ENCODE measurements around the gene VTI1A. TPM values are rescaled to one million over a fixed set of nuclear protein-coding genes. Genes with fewer than 3 reads are reported as not detected.
A peak's percentile ranks its signal among the peaks of the same experiment; 100 is the strongest.

The VTI1A gene
- polyA plus RNA-seq, 1 donor, result 26.2 TPM

DNA sequence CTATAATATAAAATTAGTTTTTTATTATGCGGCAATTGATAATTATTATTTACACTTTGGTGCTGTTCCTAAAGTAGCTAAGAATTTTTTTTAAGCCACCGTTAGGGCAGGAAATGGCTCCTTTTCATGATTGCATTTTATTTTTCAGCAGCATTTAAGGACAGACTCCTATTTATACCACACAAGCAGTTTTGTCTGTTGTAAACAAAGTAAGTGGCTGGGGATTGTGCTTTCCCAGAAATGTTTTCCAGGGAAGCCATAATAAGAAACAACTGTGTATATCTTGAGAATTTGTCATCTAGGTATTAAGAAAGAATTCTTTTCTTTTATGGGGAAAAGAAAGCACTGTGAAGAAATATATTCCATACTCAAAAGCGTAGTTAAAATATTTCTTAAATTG is 232.0 kb downstream of the VTI1A start:
- no peak for DNase-seq

- DNase-seq, result no peak
Observed at GRCh38 chr10:112679392-112679791, 232.4 kb downstream of the VTI1A start.

- no peak for DNase-seq
Observed at GRCh38 chr10:112680586-112680985, 233.6 kb downstream of the VTI1A start.

DNA sequence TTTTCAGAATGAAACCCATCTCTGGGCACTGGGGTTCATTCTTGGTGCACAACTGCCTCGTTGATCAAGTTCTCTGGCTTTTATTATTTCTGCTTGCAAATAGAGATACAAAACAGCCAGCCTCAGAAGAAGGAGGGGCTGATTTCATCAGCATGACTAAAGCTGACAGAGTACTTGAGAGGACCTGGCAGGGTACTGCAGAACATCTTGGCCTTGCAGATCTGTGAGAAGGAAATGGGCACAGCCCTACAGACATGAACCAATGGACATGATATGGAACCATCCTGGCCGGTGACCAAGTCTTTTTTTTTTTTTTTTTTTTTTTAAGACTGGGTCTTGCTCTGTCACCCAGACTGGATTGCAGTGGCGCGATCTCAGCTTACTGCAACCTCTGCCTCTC is 240.6 kb downstream of the VTI1A start:
- DNase-seq, result no peak

DNA sequence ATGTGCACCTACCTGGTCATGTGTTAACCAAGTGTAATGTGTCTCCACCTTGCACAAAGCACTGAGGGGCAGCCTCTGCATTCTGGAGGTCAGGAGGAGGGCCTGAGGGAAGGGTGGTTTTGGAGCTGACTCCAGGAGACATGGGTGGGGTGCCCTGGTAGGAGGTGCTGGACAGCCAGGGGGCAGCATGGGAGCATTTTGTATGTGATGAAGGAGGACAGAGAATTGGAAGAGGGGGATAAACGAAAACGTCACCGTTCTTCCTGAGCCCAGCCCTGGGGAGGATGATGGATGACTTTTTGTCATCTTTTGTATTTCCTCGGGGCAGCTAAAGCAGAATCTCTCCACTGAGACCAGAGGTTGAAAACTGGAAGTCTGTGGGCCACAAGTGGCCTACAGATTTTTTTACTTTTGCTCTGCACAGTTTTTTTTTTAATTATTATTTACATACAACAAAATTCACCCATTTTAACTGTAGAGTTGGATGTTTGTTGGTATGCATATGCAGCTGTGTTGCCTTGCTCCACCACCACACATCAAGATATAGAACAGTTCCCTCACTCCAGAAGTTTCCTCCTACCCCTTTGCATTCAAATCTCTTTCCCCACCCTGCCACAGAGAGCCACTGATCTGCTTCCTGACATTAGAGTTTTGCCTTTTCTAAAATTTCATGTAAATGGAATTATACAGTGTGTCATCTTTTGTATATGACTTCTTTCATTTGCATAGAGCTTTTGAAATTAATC is 242.5 kb downstream of the VTI1A start:
- peak; percentile 19 for DNase-seq

- no peak for DNase-seq
Observed at GRCh38 chr10:112695539-112695938, 248.5 kb downstream of the VTI1A start.

- DNase-seq, result no peak
Observed at GRCh38 chr10:112696592-112696991, 249.6 kb downstream of the VTI1A start.

GRCh38 chr10:112698133-112698817 is 251.3 kb downstream of the VTI1A start:
- no peak for DNase-seq

DNA sequence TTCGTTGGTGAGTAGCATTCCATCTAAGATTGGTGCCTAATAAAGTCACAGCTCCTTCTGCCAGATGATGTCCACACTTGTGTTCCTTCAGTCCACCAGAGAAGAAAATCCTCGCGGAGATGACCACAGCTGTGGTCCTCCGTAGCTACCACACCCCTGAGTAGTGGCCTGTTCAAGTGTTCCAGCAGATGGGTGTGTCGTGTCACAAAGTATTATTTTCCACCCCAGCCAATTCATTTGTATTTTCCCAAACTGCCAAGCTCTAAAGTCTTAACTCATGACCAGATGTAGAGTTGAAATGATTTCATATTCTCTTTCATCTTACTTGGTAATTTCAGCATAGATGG is 251.8 kb downstream of the VTI1A start:
- DNase-seq, result no peak

DNA sequence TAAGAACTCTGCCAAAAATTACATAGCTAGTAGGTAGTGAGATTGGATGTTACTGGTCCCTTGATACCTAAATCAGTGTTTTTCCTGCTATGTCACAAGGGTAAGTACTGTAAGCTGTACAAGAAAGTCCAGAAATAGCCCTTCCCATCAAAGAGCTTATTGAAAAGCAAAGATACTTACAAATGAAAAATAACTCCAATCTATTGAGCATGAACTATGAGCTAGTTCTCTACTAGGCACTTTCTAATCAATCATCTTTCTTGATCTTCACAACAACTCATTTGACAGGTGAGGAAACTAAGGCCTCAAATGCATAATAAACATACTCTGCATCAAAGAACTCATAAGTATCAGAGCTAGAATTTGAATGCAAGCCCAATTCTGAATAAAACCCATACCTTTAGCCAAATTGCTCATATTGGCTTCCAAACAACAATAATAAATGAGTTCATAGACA is 253.2 kb downstream of the VTI1A start:
- DNase-seq, result no peak

GRCh38 chr10:112701211-112701877 is 254.3 kb downstream of the VTI1A start:
- no peak for DNase-seq

DNA sequence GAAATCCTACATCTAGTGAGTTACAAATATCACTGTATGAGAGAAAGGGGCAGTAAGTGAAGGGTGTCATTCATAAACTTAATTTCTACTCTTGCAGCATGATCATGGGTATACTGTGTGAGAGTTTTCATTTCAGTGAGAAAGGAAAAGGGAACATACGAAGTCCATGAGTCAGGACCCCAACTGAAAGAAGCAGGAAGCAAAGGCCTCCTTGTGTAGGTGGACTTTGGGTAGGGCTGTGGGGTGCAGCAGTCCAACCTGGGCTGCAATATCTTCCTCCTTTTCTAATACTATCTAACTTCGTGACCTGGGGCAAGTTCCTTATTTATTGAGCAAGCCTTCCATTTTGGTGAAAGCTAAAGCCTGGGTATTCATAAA is 254.9 kb downstream of the VTI1A start:
- no peak for DNase-seq

GRCh38 chr10:112706577-112706976 is 259.6 kb downstream of the VTI1A start:
- DNase-seq, result no peak

DNA sequence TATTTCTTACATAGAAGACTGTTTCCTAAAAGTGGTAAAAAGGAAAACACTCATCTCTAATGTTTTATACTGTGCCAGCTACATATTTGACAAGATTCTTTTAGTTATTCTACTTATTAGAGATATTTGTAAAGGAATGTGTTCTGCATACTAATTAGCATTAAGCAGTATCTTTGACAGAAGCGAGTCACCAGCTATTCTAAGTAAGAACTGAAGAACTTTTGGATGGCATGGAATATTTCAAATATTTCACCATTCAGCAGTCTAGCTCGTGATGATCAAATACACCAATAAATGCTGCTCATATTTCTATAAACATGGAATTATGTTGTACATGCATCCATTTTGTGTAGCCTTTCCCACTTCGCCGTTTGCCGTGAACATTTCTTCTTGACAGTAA is 261.4 kb downstream of the VTI1A start:
- no peak for DNase-seq

DNA sequence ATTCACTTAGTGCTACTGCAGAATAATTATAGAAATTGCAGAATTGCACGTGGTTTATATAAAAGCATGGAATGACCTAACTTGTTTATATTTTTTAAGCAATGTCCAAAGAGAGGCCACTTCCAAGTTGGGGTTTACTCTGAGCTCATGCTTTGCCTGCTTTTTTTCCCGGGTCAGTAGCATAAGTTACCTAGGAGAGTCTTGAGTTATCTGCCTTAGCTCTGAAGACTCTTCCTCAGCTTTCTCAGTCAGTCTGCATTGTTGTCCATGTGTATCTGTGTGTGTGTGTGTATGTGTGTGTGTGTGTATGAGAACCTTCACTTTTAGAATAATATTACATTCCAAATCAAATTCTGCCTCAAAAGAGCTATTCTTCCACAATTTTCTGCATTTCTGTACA is 263.5 kb downstream of the VTI1A start:
- DNase-seq, result no peak

DNA sequence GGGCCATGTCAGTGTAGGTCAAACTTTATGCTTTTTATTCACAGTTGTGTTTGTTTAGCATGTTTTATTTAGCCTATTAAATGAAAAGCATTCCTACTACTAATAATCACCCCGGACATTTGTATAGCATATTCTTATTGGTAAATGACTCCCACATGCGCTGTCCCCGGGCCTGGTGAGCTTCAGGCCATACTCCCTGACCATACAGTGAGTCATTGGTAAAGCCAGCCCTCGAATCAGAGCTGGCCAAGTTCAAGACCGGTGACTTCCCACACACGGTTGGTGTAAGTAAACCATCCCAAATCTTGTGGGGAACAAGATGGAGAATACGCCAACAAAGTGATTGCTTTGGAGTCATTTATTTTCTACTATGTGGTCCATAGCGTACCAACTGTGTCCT is 264.4 kb downstream of the VTI1A start:
- no peak for DNase-seq

- DNase-seq, result no peak
Observed at GRCh38 chr10:112712536-112712935, 265.5 kb downstream of the VTI1A start.

DNA sequence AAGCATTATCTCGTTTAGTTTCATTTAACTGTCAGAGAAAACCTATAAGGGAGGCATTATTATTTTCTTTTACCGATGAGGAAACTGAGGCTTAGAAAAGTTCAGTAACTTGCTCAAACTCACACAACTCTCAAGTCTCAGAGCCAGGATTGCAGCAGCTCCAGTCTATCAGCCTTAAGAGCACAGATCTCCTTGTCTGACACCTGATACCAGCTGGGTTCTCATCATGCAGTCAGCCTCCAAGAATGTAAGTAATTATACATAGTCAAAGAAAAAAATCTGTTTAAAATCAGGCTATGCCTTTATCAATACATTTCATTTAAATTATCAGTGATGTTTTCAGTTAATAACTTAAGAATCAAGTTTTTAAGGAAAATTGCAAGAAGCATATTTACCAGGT is 266.4 kb downstream of the VTI1A start:
- no peak for DNase-seq

DNA sequence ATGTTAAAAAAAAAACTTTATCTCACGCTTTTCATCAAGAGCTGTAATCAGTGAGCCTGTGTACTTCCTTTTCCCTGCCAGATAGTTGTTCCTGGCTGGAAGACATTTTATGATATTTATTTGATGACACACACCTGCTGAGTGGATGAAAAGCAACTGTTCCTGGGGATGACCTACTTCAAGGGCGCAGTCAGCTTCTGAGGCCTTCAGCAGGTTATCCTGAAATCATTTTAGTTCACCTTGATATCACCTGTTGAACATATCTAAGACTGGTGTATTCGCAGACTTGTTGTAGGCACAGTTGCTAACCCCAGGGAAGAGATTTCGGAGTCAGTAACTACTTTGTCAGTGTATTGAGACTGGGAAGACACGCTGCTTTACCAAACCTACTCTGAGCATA is 268.6 kb downstream of the VTI1A start:
- DNase-seq, result no peak

GRCh38 chr10:112716076-112716475 is 269.1 kb downstream of the VTI1A start:
- no peak for DNase-seq

DNA sequence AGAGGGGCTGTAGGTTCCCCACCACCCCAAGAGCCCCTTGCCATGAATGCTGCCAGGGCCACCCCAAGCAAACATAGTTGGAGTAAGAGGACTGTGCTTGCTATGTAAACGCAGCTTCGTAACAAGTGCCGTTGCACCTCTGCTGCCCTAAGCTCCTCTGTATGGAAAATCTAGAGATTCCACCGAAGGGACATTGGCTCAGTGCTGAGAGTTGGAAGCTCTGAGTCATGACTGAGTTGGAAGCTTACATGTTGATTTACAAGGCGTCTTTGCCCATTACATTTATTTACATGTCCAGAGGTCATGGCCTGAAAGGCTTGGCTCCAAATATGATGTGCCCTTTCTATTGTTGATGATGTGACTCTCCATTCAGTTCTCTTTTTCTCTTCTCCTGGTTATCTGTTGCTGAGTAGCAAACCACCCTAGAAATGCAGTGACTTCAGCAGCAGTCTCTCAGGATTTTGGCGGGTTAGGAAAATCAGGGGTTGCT is 270.0 kb downstream of the VTI1A start:
- no peak for DNase-seq

DNA sequence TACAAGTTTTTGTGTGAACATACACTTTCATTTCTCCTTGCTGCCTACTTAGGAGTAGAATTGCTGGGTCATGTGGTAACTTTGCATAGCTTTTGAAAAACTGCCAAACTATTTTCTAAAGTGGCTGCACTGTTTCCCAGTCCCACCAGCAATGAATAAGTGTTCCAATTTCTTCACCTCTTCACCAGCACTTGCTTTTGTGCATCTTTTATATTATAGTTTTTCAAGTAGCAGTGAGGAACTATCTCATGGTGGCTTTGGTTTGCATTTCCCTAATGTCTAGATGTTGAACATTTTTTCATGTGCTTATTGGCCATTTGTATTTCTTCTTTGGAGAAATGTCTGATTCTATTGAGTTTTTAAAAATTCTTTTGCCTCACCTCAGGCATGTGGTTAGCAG is 273.2 kb downstream of the VTI1A start:
- no peak for DNase-seq

DNA sequence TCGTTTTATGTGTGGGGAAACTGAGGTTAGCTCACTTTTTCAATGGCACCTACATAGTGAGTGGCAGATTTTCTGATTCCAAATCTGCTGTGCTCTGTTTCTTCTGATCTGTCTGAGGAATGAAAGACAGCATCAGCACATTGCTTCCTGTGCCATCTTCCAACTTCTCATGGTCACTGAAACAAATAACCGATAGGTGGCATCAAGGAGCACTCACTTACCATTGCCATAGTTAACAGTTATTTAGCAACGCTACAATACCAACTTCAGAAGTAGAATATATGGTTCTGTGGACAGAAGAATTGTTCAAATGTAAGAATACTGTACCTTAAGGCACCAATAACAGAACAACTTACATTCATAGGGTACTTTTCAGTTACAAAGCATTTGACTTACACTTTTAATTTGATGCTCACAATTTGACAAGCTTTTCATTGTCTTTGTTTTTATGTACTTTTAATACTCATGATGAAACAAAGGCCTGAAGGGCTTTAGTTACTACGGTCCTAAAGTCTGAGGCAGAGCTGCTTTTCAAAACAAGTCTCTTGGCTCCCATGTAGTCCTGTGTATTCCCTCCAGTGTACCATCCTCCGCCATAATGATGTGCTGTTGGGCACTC is 274.2 kb downstream of the VTI1A start:
- no peak for DNase-seq
